ENCODE measurements around the gene STAT5A. TPM values are rescaled to one million over a fixed set of nuclear protein-coding genes. Genes with fewer than 3 reads are reported as not detected.

Gene STAT5A
- total RNA-seq, 1 donor from 2014 or later, result 0.77 TPM

GRCh38 chr17:42337442-42337841 is 49.1 kb downstream of the STAT5A start:
- TF ChIP-seq EZH2 (IDR thresholded peaks at IDR 0.05; ENCODE audit: insufficient read depth, low read length) (no peak), CTCF (IDR thresholded peaks at IDR 0.05; ENCODE audit: insufficient read depth, low read depth, low read length) (no peak)
- H3K4me1 ChIP-seq (ENCODE audit: insufficient read depth, low read length), result peaks cover 6% of the 10 kb centered on the region
- peaks cover 62% of the 10 kb centered on the region for H4K20me1 ChIP-seq (ENCODE audit: insufficient read depth, low read length)
- no peaks in the 10 kb centered on the region for H3K27me3 ChIP-seq (ENCODE audit: insufficient read depth, low read length)
- H2AFZ ChIP-seq (ENCODE audit: low read depth, low read length), result no peak overlapping the region
- H3K4me3 ChIP-seq (ENCODE audit: insufficient read depth, low read depth, low read length), result no peak overlapping the region
- peaks cover 16% of the 10 kb centered on the region for H3K4me1 Mint-ChIP-seq (ENCODE audit: low read depth, unreplicated experiment)
- H3K27me3 Mint-ChIP-seq (ENCODE audit: low read depth, unreplicated experiment), result no peaks in the 10 kb centered on the region
- no peaks in the 10 kb centered on the region for H3K9me3 ChIP-seq (ENCODE audit: insufficient read depth, low read depth, low read length)
- no peak overlapping the region for H3K9ac ChIP-seq (ENCODE audit: low read length)
- H3K27ac Mint-ChIP-seq (ENCODE audit: unreplicated experiment), result peak overlapping the region; percentile 89
- no peak overlapping the region for H3K4me3 Mint-ChIP-seq (ENCODE audit: unreplicated experiment)
- no peak overlapping the region for H3K4me2 ChIP-seq (ENCODE audit: low read length)
- no peaks in the 10 kb centered on the region for H3K9me3 Mint-ChIP-seq (ENCODE audit: unreplicated experiment)
- H3K36me3 ChIP-seq (ENCODE audit: insufficient read depth, low read length), result peaks cover 43% of the 10 kb centered on the region
- H3K79me2 ChIP-seq (ENCODE audit: insufficient read depth, low read length), result no peaks in the 10 kb centered on the region
- FAIRE-seq (no peak), DNase-seq (ENCODE audit: low read depth) (peak; percentile 57)
- peak overlapping the region; percentile 11 for H3K27ac ChIP-seq (ENCODE audit: low read depth, low read length)
- H3K36me3 Mint-ChIP-seq (ENCODE audit: low read depth, unreplicated experiment), result peaks cover 38% of the 10 kb centered on the region

- Mint-ChIP-seq H3K36me3 (ENCODE audit: low read depth, unreplicated experiment) (peaks cover 38% of the 10 kb centered on the region), H3K9me3 (ENCODE audit: unreplicated experiment) (no peaks in the 10 kb centered on the region), H3K27ac (ENCODE audit: unreplicated experiment) (peak overlapping the region; percentile 26), H3K4me1 (ENCODE audit: low read depth, unreplicated experiment) (peaks cover 19% of the 10 kb centered on the region), H3K4me3 (ENCODE audit: unreplicated experiment) (no peak overlapping the region), H3K27me3 (ENCODE audit: low read depth, unreplicated experiment) (no peaks in the 10 kb centered on the region)
- Histone ChIP-seq H3K27ac (ENCODE audit: low read depth, low read length) (no peak overlapping the region), H3K4me3 (ENCODE audit: insufficient read depth, low read depth, low read length) (no peak overlapping the region), H3K9ac (ENCODE audit: low read length) (no peak overlapping the region), H3K4me2 (ENCODE audit: low read length) (no peak overlapping the region), H3K36me3 (ENCODE audit: insufficient read depth, low read length) (peaks cover 34% of the 10 kb centered on the region), H3K9me3 (ENCODE audit: insufficient read depth, low read depth, low read length) (no peaks in the 10 kb centered on the region), H3K4me1 (ENCODE audit: insufficient read depth, low read length) (peaks cover 14% of the 10 kb centered on the region), H4K20me1 (ENCODE audit: insufficient read depth, low read length) (peaks cover 64% of the 10 kb centered on the region), H2AFZ (ENCODE audit: low read depth, low read length) (no peak overlapping the region), H3K27me3 (ENCODE audit: insufficient read depth, low read length) (no peaks in the 10 kb centered on the region), H3K79me2 (ENCODE audit: insufficient read depth, low read length) (no peaks in the 10 kb centered on the region)
- no peak for DNase-seq (ENCODE audit: low read depth)
- no peak for FAIRE-seq
- TF ChIP-seq EZH2 (IDR thresholded peaks at IDR 0.05; ENCODE audit: insufficient read depth, low read length), result no peak
- no peak for TF ChIP-seq CTCF (IDR thresholded peaks at IDR 0.05; ENCODE audit: insufficient read depth, low read depth, low read length)
Observed at GRCh38 chr17:42338427-42338985, 50.2 kb downstream of the STAT5A start.

DNA sequence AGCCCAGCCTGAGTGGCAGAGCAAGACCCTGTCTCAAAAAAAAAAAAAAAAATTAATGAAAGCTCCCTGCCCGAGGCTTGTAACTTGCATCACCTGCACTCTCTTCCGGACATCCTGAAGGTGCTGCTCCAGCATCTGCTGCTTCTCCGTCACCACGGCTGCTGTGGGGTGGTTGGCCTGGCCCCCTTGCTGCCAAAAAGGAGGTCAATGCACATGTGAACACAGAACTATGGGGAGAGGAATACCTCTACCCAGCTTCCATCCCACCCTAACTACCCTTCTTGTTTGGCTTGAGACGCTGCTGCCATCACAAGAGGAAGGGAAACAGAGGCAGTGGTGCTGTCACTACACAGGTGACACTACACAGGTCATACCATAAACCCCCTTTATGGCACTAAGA is 50.9 kb downstream of the STAT5A start:
- Histone ChIP-seq H3K27ac (ENCODE audit: low read depth, low read length) (no peak overlapping the region), H3K9me3 (ENCODE audit: insufficient read depth, low read depth, low read length) (no peaks in the 10 kb centered on the region), H2AFZ (ENCODE audit: low read depth, low read length) (no peak overlapping the region), H3K4me1 (ENCODE audit: insufficient read depth, low read length) (peaks cover 14% of the 10 kb centered on the region), H3K79me2 (ENCODE audit: insufficient read depth, low read length) (no peaks in the 10 kb centered on the region), H3K4me2 (ENCODE audit: low read length) (no peak overlapping the region), H4K20me1 (ENCODE audit: insufficient read depth, low read length) (peaks cover 64% of the 10 kb centered on the region), H3K9ac (ENCODE audit: low read length) (no peak overlapping the region), H3K36me3 (ENCODE audit: insufficient read depth, low read length) (peaks cover 32% of the 10 kb centered on the region), H3K4me3 (ENCODE audit: insufficient read depth, low read depth, low read length) (no peak overlapping the region), H3K27me3 (ENCODE audit: insufficient read depth, low read length) (no peaks in the 10 kb centered on the region)
- no peak for TF ChIP-seq EZH2 (IDR thresholded peaks at IDR 0.05; ENCODE audit: insufficient read depth, low read length)
- no peak for TF ChIP-seq CTCF (IDR thresholded peaks at IDR 0.05; ENCODE audit: insufficient read depth, low read depth, low read length)
- Mint-ChIP-seq H3K9me3 (ENCODE audit: unreplicated experiment) (no peaks in the 10 kb centered on the region), H3K27ac (ENCODE audit: unreplicated experiment) (no peak overlapping the region), H3K4me1 (ENCODE audit: low read depth, unreplicated experiment) (peaks cover 19% of the 10 kb centered on the region), H3K27me3 (ENCODE audit: low read depth, unreplicated experiment) (no peaks in the 10 kb centered on the region), H3K4me3 (ENCODE audit: unreplicated experiment) (no peak overlapping the region), H3K36me3 (ENCODE audit: low read depth, unreplicated experiment) (peaks cover 38% of the 10 kb centered on the region)
- FAIRE-seq, result no peak
- no peak for DNase-seq (ENCODE audit: low read depth)

Measured in astrocyte (in vitro differentiated cells and primary cell).